ENCODE measurements around the gene SEC14L5.

DNA sequence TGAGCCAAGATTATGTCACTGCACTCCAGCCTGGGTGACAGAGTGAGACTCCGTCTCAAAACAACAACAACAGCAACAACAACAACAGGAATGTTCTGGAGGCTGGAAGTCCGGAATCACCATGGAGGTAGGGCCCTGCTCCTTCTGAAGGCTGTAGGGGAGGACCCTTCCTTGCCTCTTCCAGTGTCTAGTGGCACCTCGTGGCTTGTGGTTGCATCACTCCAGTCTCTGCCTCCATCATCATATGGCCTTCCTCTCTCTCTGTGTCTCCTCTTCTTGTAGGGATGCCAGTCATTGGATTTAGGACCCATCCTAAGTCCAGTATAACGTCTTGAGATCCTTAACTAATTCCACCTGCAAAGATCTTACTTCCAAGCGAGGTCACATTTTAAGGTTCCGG lies 61.6 kb downstream of the SEC14L5 start:
- TF ChIP-seq, protein P1, sequence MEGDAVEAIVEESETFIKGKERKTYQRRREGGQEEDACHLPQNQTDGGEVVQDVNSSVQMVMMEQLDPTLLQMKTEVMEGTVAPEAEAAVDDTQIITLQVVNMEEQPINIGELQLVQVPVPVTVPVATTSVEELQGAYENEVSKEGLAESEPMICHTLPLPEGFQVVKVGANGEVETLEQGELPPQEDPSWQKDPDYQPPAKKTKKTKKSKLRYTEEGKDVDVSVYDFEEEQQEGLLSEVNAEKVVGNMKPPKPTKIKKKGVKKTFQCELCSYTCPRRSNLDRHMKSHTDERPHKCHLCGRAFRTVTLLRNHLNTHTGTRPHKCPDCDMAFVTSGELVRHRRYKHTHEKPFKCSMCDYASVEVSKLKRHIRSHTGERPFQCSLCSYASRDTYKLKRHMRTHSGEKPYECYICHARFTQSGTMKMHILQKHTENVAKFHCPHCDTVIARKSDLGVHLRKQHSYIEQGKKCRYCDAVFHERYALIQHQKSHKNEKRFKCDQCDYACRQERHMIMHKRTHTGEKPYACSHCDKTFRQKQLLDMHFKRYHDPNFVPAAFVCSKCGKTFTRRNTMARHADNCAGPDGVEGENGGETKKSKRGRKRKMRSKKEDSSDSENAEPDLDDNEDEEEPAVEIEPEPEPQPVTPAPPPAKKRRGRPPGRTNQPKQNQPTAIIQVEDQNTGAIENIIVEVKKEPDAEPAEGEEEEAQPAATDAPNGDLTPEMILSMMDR (IDR thresholded peaks at IDR 0.05; ENCODE audit: low read length) = no peak
- no peak for TF ChIP-seq EZH2 (IDR thresholded peaks at IDR 0.05; ENCODE audit: borderline replicate concordance, low read length)
